Upper lobe of left lung (tissue), 4 donors: ENCODE measurements around the gene ESRRG.

ENCODE experiments used
- CTCF ChIP-seq, 6 experiments: fragments of 450-650 bp in 4 of 6; fragments of 200-600 bp in 2 of 6; sonication (generic) in 2 of 6; IDR thresholded peaks; one replicate each; pipeline ENCODE4 v1.5.1; 2016 to 2019; ENCODE audit warnings: antibody characterized with exemption in 6 of 6
- EP300 ChIP-seq, 4 donors: sonication (generic); formaldehyde crosslinking; IDR thresholded peaks; one replicate each; pipeline ENCODE4 v1.5.1; 2017; ENCODE audit warnings: antibody characterized with exemption in 4 of 4, control low read depth in 2 of 4
- POLR2A ChIP-seq, 4 donors: fragments of 450-650 bp; IDR thresholded peaks; one replicate each; pipeline ENCODE4 v1.5.1; 2016 to 2017; ENCODE audit warnings: antibody characterized with exemption in 4 of 4, mild to moderate bottlenecking in 2 of 4
- POLR2AphosphoS5 ChIP-seq, 2 donors: sonication (generic); formaldehyde crosslinking; IDR thresholded peaks; one replicate each; pipeline ENCODE4 v1.5.1; 2017; ENCODE audit warnings: antibody characterized with exemption in 2 of 2

- no peak for TF ChIP-seq POLR2A (IDR thresholded peaks at IDR 0.05)
- no peak for TF ChIP-seq CTCF (IDR thresholded peaks at IDR 0.05)
- TF ChIP-seq POLR2AphosphoS5 (IDR thresholded peaks at IDR 0.05): no peak
- no peak for TF ChIP-seq EP300 (IDR thresholded peaks at IDR 0.05)
Observed at GRCh38 chr1:216466162-216466801, 256.9 kb downstream of the ESRRG start.
